Heart left ventricle (tissue), 16 donors: ENCODE measurements around the gene KNDC1. TPM values are rescaled to one million over a fixed set of nuclear protein-coding genes. Genes with fewer than 3 reads are reported as not detected.
A peak's percentile ranks its signal among the peaks of the same experiment; 100 is the strongest.

Experiments
- ATAC-seq, 4 donors: fragments of 200-7000 bp; cut with Tn5 transposase; one replicate each; pipeline ENCODE4 v1.9.1; 2020 to 2022; ENCODE audit warnings: moderate library complexity in 4 of 4, mild to moderate bottlenecking in 3 of 4, moderate number of reproducible peaks in 1 of 4
- DNase-seq, 5 donors: peaks; one replicate each; pipeline ENCODE4 v3.0.0-alpha.2; 2020
- H3K27ac ChIP-seq, 12 donors: fragments of 200-600 bp; sonication (generic) in 4 of 12; one replicate each; pipeline versions ENCODE4 v1.5.0 to v1.8.0; 2016 to 2022; ENCODE audit warnings: mild to moderate bottlenecking in 2 of 12
- H3K27me3 ChIP-seq, 9 donors: fragments of 200-600 bp; sonication (generic) in 2 of 9; one replicate each; pipeline versions ENCODE4 v1.5.1 to v1.8.0; 2016 to 2022; ENCODE audit warnings: mild to moderate bottlenecking in 3 of 9
- H3K36me3 ChIP-seq, 9 donors: fragments of 200-600 bp; sonication (generic) in 2 of 9; one replicate each; pipeline versions ENCODE4 v1.5.0 to v1.8.0; 2018 to 2022; ENCODE audit warnings: mild to moderate bottlenecking in 2 of 9
- H3K4me1 ChIP-seq, 12 donors: fragments of 200-600 bp; sonication (generic) in 4 of 12; one replicate each; pipeline versions ENCODE4 v1.5.0 to v1.8.0; 2016 to 2022; ENCODE audit warnings: mild to moderate bottlenecking in 3 of 12
- H3K4me3 ChIP-seq, 12 donors: fragments of 200-600 bp; sonication (generic) in 4 of 12; one replicate each; pipeline versions ENCODE4 v1.5.0 to v1.8.0; 2017 to 2022; ENCODE audit warnings: mild to moderate bottlenecking in 9 of 12, moderate library complexity in 4 of 12
- H3K9me3 ChIP-seq, 12 donors: fragments of 200-600 bp; sonication (generic) in 4 of 12; one replicate each; pipeline versions ENCODE4 v1.5.0 to v1.8.0; 2016 to 2022; ENCODE audit warnings: mild to moderate bottlenecking in 1 of 12
- CTCF ChIP-seq, 12 donors: fragments of 200-600 bp; sonication (generic) in 4 of 12; IDR thresholded peaks; one replicate each; pipeline versions ENCODE4 v1.5.0 to v1.8.0; 2018 to 2022; ENCODE audit warnings: antibody characterized with exemption in 12 of 12, mild to moderate bottlenecking in 5 of 12
- POLR2A ChIP-seq, 2 donors: fragments of 450-650 bp; IDR thresholded peaks; one replicate each; pipeline ENCODE4 v1.6.1; 2017; ENCODE audit warnings: antibody characterized with exemption in 2 of 2, mild to moderate bottlenecking in 2 of 2, moderate library complexity in 2 of 2
- WGBS, 4 donors: extraction: QIAGEN DNeasy Blood & Tissue Kit in 2 of 4; methylation state at CpG; one replicate each; pipeline versions ENCODE4 v1.1.5 to v1.1.7; 2013 to 2018; 5-methylcytosine and 5-hydroxymethylcytosine counted together
- intact Hi-C, 10 donors: fragments of 100-400 bp; cut with DNase I; formaldehyde crosslinking; loops; one replicate each; pipeline versions ENCODE4 v1.11.1 to v1.14.2; 2022
- polyA plus RNA-seq, 2 donors: library from polyadenylated mRNA; stranded (reverse); fragments of 200-250 nt; gene quantifications; one replicate each; pipeline ENCODE4 v1.2.3, GENCODE V29; 2013
- total RNA-seq, 9 donors: library from RNA; depleted of rRNA in 2 of 9; stranded (reverse); fragments of >200 nt in 2 of 9; fragmentation: NEBNext Ultra II Directional in 3 of 9; extraction: Animal tissue kit (Norgen Biotek cat#: 25700) in 3 of 9; gene quantifications; one replicate each; pipeline versions ENCODE4 v1.1.0 to v1.2.4, GENCODE V29; 2016 to 2023
- donor health status: ischemic (EF 13 %, LVEDD 7.1; RV severe dilation, severe dysfunction).
- donor health status: healthy with polysubstance abuse.
- donor health status: DM: no; HTN: yes; CAD: no.
- donor health status: DM: no; HTN: no; CAD: no.
- donor health status: ischemic (EF 25% LVEDD 6.9; RV normal size, moderate dysfunction).
- donor health status: ischemic (EF 25% LVEDD 5.7; RV mildly dilated, moderate dysfunction).
- donor health status: healthy.
- donor health status: DM: yes; HTN: yes; CAD: no.
- donor health status: ischemic (EF 35%, LVEDD 5.7; RV mildly dilated, moderate dysfunction).
- donor health status: nonischemic (EF 11% LVEDD 7.7; RV severe dilation, severe dysfunction).
- donor health status: DM: yes; HTN: yes; CAD: no.
- donor health status: PGD.
- donor health status: ischemic (EF 29% LVEDD 5.4; RV normal size, mild dysfunction).
- donor health status: nonischemic (EF 23%, LVEDD 6.1; RV moderate dilation, normal function).

Gene KNDC1
- total and polyA plus RNA-seq, 11 donors: 0.04 to 2.9 (median 0.10) TPM; not detected in 3

GRCh38 chr10:133123746-133124356 is 36.2 kb upstream of the KNDC1 start:
- H3K4me3 ChIP-seq: no peak overlapping the region
- DNase-seq (peak in 3 of 5 donors; percentile 19 to 48 (median 20)), ATAC-seq (no peak)
- WGBS, 4 donors: 70 to 75% (median 73%) methylated on average over 22 to 23 of the region's 23 CpGs
- H3K4me1 ChIP-seq: peaks cover 0 to 12% (median 0%) of the 10 kb centered on the region in 12 donors
- H3K9me3 ChIP-seq: peaks cover 0 to 14% (median 0%) of the 10 kb centered on the region in 12 donors
- no peak overlapping the region for H3K27ac ChIP-seq
- H3K27me3 ChIP-seq: peaks cover 0 to 37% (median 0%) of the 10 kb centered on the region in 9 donors
- intact Hi-C loops: loop anchor here (2.0 to 10.0 kb wide), 14 partner anchors 179 to 669 kb away; partner anchors contain the start of gene CFAP46 (in 6 of the 10)
- H3K36me3 ChIP-seq: no peaks in the 10 kb centered on the region
- no peak for TF ChIP-seq CTCF (IDR thresholded peaks at IDR 0.05)
- no peak for TF ChIP-seq POLR2A (IDR thresholded peaks at IDR 0.05)

- TF ChIP-seq POLR2A (IDR thresholded peaks at IDR 0.05) (no peak), CTCF (IDR thresholded peaks at IDR 0.05) (peak; percentile 34 to 72 (median 62))
- DNase-seq: peak in 3 of 5 donors; percentile 21 to 62 (median 42)
- H3K36me3 ChIP-seq: no peaks in the 10 kb centered on the region
- no peak overlapping the region for H3K27ac ChIP-seq
- H3K9me3 ChIP-seq: peaks cover 0 to 7% (median 0%) of the 10 kb centered on the region in 12 donors
- 32 to 48% (median 36%) methylated on average over 24 to 58 of the region's 58 CpGs for WGBS, 4 donors
- peak in 3 of 4 donors; percentile 77 to 82 (median 78) for ATAC-seq
- H3K4me3 ChIP-seq: no peak overlapping the region
- H3K27me3 ChIP-seq: peaks cover 0 to 37% (median 0%) of the 10 kb centered on the region in 9 donors
- intact Hi-C loops: loop anchor here (2.0 to 10.0 kb wide), 14 partner anchors 180 to 670 kb away; partner anchors contain the start of gene CFAP46 (in 6 of the 10)
- H3K4me1 ChIP-seq: peaks cover 0 to 12% (median 0%) of the 10 kb centered on the region in 12 donors
These were observed 35.4 kb upstream of the KNDC1 start for GRCh38 chr10:133124357-133125211.

- peaks cover 0 to 37% (median 0%) of the 10 kb centered on the region in 9 donors for H3K27me3 ChIP-seq
- WGBS, 4 donors: 90 to 95% (median 92%) methylated on average over 9 of the region's 9 CpGs
- intact Hi-C loops: loop anchor here in 7 of 10 donors (2.0 to 10.0 kb wide), 9 partner anchors 181 to 671 kb away; partner anchors contain the start of gene CFAP46 (in 2 of the 7)
These were observed 34.1 kb upstream of the KNDC1 start for GRCh38 chr10:133125901-133126300.

More at GRCh38 chr10:133125901-133126300, 34.1 kb upstream of the KNDC1 start:
- H3K9me3 ChIP-seq: no peaks in the 10 kb centered on the region
- DNase-seq (peak in 2 of 5 donors; percentile 13 to 49), ATAC-seq (no peak)
- H3K4me1 ChIP-seq: peaks cover 0 to 12% (median 0%) of the 10 kb centered on the region in 12 donors
- H3K4me3 ChIP-seq: no peak overlapping the region
- TF ChIP-seq POLR2A (IDR thresholded peaks at IDR 0.05) (no peak), CTCF (IDR thresholded peaks at IDR 0.05) (no peak)
- H3K36me3 ChIP-seq: no peaks in the 10 kb centered on the region
- H3K27ac ChIP-seq: no peak overlapping the region
